T-cell (primary cell): ENCODE measurements around the gene ABHD6. TPM values are rescaled to one million over a fixed set of nuclear protein-coding genes. Genes with fewer than 3 reads are reported as not detected.

Source experiments
- ATAC-seq, 4 experiments: fragments of 200-7000 bp in 3 of 4; fragments of 150-1000 bp in 1 of 4; cut with Tn5 transposase; replicated peaks in 1 of 4; 1 replicate in 3 of 4; 2 replicates in 1 of 4; pipeline ENCODE4 v1.10.0; 2021; ENCODE audit warnings: moderate library complexity in 3 of 4, mild to moderate bottlenecking in 2 of 4, moderate number of reproducible peaks in 1 of 4
- CTCF ChIA-PET, 2 donors: fragments of 300-600 bp; sonication (Branson Sonifier 250); formaldehyde crosslinking; loops; one replicate each; lab custom pipeline; 2022; ENCODE audit warnings: antibody characterized with exemption in 2 of 2; lab: Charles Lee
- POLR2A ChIA-PET, 2 donors: fragments of 300-600 bp; sonication (Branson Sonifier 250); formaldehyde crosslinking; loops; one replicate each; lab custom pipeline; 2022; ENCODE audit warnings: antibody characterized with exemption in 2 of 2; lab: Charles Lee
- DNase-seq, 35 experiments: peaks; one replicate each; pipeline versions ENCODE4 v3.0.0 to v3.0.0-alpha.2; 2013 to 2023
- H3K27ac ChIP-seq: one replicate; pipeline ENCODE4 v1.5.1; 2013; ENCODE audit warnings: low read length
- H3K27me3 ChIP-seq, 2 experiments: replicated peaks in 1 of 2; 1 replicate in 1 of 2; 2 replicates in 1 of 2; pipeline versions ENCODE4 v1.6.1 to v1.7.0; 2013; ENCODE audit warnings: low read length in 1 of 2, mixed read lengths in 1 of 2; ENCODE audit not compliant: control insufficient read depth in 2 of 2, insufficient read depth in 2 of 2; ENCODE audit errors: extremely low read depth in 1 of 2
- H3K36me3 ChIP-seq, 2 donors: 1 replicate in 1 of 2; 2 replicates in 1 of 2; pipeline versions ENCODE4 v1.6.1 to v1.7.0; 2013; ENCODE audit warnings: low read length in 1 of 2; ENCODE audit not compliant: control insufficient read depth in 2 of 2, insufficient read depth in 1 of 2; ENCODE audit errors: extremely low read depth in 1 of 2
- H3K4me1 ChIP-seq, 2 experiments: 1 replicate in 1 of 2; 2 replicates in 1 of 2; pipeline versions ENCODE4 v1.6.1 to v1.7.0; 2013; ENCODE audit warnings: low read length in 2 of 2, mixed read lengths in 1 of 2; ENCODE audit not compliant: insufficient read depth in 2 of 2, control insufficient read depth in 1 of 2; ENCODE audit errors: extremely low read depth in 1 of 2
- H3K4me3 ChIP-seq, 2 donors: 1 replicate in 1 of 2; 2 replicates in 1 of 2; pipeline versions ENCODE4 v1.5.1 to v1.7.0; 2013; ENCODE audit warnings: mild to moderate bottlenecking in 2 of 2, low read length in 1 of 2, moderate library complexity in 1 of 2; ENCODE audit not compliant: control insufficient read depth in 1 of 2; ENCODE audit errors: extremely low read depth in 1 of 2
- H3K9me3 ChIP-seq: 2 replicates; pipeline ENCODE4 v1.7.0; 2013
- H3K27ac Mint-ChIP-seq, 2 donors: one replicate each; pipeline ENCODE4 v1.8.0; 2020 to 2021; ENCODE audit warnings: mild to moderate bottlenecking in 2 of 2, mixed read lengths in 2 of 2
- H3K27me3 Mint-ChIP-seq, 2 donors: one replicate each; pipeline ENCODE4 v1.8.0; 2021 to 2022; ENCODE audit warnings: mixed read lengths in 2 of 2
- H3K36me3 Mint-ChIP-seq: one replicate; pipeline ENCODE4 v1.8.0; 2021; ENCODE audit warnings: mixed read lengths
- H3K4me1 Mint-ChIP-seq, 3 donors: one replicate each; pipeline ENCODE4 v1.8.0; 2020 to 2022; ENCODE audit warnings: mixed read lengths in 3 of 3, mild to moderate bottlenecking in 1 of 3
- H3K4me3 Mint-ChIP-seq, 3 donors: one replicate each; pipeline ENCODE4 v1.8.0; 2020 to 2022; ENCODE audit warnings: mild to moderate bottlenecking in 3 of 3, mixed read lengths in 3 of 3, moderate library complexity in 3 of 3
- H3K9me3 Mint-ChIP-seq, 3 donors: one replicate each; pipeline ENCODE4 v1.8.0; 2020 to 2022; ENCODE audit warnings: mixed read lengths in 3 of 3
- WGBS: methylation state at CpG from one replicate; pipeline ENCODE4 v1.1.5; 2013; ENCODE audit warnings: missing lambda C conversion rate; ENCODE audit not compliant: insufficient coverage; 5-methylcytosine and 5-hydroxymethylcytosine counted together
- total RNA-seq, 35 experiments: library from RNA in 6 of 35; stranded (reverse) in 6 of 35; fragments of 120-200 nt in 1 of 35; gene quantifications; one replicate each; pipeline versions ENCODE4 v1.2.1 to v1.2.4 and lab custom pipeline; 2013 to 2026

Gene ABHD6
- total RNA-seq, 5 donors from 2014 or later (not counting 1 experiment from before 2014, with no cell fraction given), result 3.9 to 7.0 (median 5.5) TPM

GRCh38 chr3:58292866-58293265, 55.3 kb downstream of the ABHD6 start:
- Histone ChIP-seq H3K36me3 (no peaks in the 10 kb centered on the region), H3K4me1 (no peaks in the 10 kb centered on the region), H3K9me3 (no peaks in the 10 kb centered on the region), H3K4me3 (no peak overlapping the region), H3K27me3 (peaks cover 0 to under 1% of the 10 kb centered on the region in 2 experiments), H3K27ac (no peak overlapping the region)
- DNase-seq (no peak), ATAC-seq (no peak)
- Mint-ChIP-seq H3K36me3 (peaks cover 27% of the 10 kb centered on the region), H3K4me3 (no peak overlapping the region), H3K4me1 (no peaks in the 10 kb centered on the region), H3K27me3 (no peaks in the 10 kb centered on the region), H3K27ac (no peak overlapping the region), H3K9me3 (peaks cover 0 to 6% (median 0%) of the 10 kb centered on the region in 3 donors)
- 95% methylated on average over 8 of the region's 10 CpGs for WGBS
- POLR2A ChIA-PET, result no interaction called here
- CTCF ChIA-PET, result no interaction called here

GRCh38 chr3:58293516-58293915, 55.9 kb downstream of the ABHD6 start:
- H3K36me3 ChIP-seq, result no peaks in the 10 kb centered on the region
- DNase-seq (no peak), ATAC-seq (no peak)
- Mint-ChIP-seq H3K4me1 (no peaks in the 10 kb centered on the region), H3K27me3 (peaks cover 5 to 6% of the 10 kb centered on the region in 2 donors), H3K36me3 (peaks cover 21% of the 10 kb centered on the region), H3K27ac (no peak overlapping the region), H3K4me3 (no peak overlapping the region), H3K9me3 (peaks cover 0 to 6% (median 0%) of the 10 kb centered on the region in 3 donors)
- H3K4me3 ChIP-seq, result no peak overlapping the region
- CTCF ChIA-PET, result no interaction called here
- POLR2A ChIA-PET, result interaction anchor here in 1 of 2 donors (0.5 kb wide), 1 partner anchor 1480 kb away, joined by 3 read pairs; no protein-coding TSS in a partner anchor
- peaks cover 0 to 7% of the 10 kb centered on the region in 2 experiments for H3K27me3 ChIP-seq
- no peaks in the 10 kb centered on the region for H3K4me1 ChIP-seq
- no peak overlapping the region for H3K27ac ChIP-seq
- WGBS, result 80% methylated on average over 8 of the region's 9 CpGs
- no peaks in the 10 kb centered on the region for H3K9me3 ChIP-seq

- H3K36me3 Mint-ChIP-seq, result peaks cover 21% of the 10 kb centered on the region
- Histone ChIP-seq H3K4me1 (no peaks in the 10 kb centered on the region), H3K4me3 (no peak overlapping the region), H3K9me3 (no peaks in the 10 kb centered on the region), H3K36me3 (no peaks in the 10 kb centered on the region), H3K27me3 (peaks cover 0 to 30% of the 10 kb centered on the region in 2 experiments), H3K27ac (no peak overlapping the region)
- DNase-seq (no peak), ATAC-seq (no peak)
- 63% methylated on average over 2 of the region's 5 CpGs for WGBS
- ChIA-PET POLR2A (no interaction called here), CTCF (no interaction called here)
- no peak overlapping the region for H3K4me3 Mint-ChIP-seq
- peaks cover 17 to 21% of the 10 kb centered on the region in 2 donors for H3K27me3 Mint-ChIP-seq
- H3K9me3 Mint-ChIP-seq, result peaks cover 0 to 7% (median 0%) of the 10 kb centered on the region in 3 donors
- H3K27ac Mint-ChIP-seq, result no peak overlapping the region
- no peaks in the 10 kb centered on the region for H3K4me1 Mint-ChIP-seq
Observed at GRCh38 chr3:58296269-58296668, 58.7 kb downstream of the ABHD6 start.

GRCh38 chr3:58296843-58297242, 59.3 kb downstream of the ABHD6 start:
- peaks cover 0 to 13% (median 0%) of the 10 kb centered on the region in 3 donors for H3K9me3 Mint-ChIP-seq
- ChIA-PET CTCF (no interaction called here), POLR2A (no interaction called here)
- H3K4me3 ChIP-seq, result no peak overlapping the region
- no peak overlapping the region for H3K27ac ChIP-seq
- no peak overlapping the region for H3K4me3 Mint-ChIP-seq
- no peaks in the 10 kb centered on the region for H3K4me1 Mint-ChIP-seq
- no peak overlapping the region for H3K27ac Mint-ChIP-seq
- no peak for ATAC-seq
- peaks cover 17% of the 10 kb centered on the region for H3K36me3 Mint-ChIP-seq
- no peaks in the 10 kb centered on the region for H3K4me1 ChIP-seq
- 100% methylated on average over 3 of the region's 6 CpGs for WGBS
- H3K27me3 Mint-ChIP-seq, result peaks cover 19 to 25% of the 10 kb centered on the region in 2 donors
- H3K27me3 ChIP-seq, result peaks cover 0 to 31% of the 10 kb centered on the region in 2 experiments
- no peak for DNase-seq
- no peaks in the 10 kb centered on the region for H3K9me3 ChIP-seq
- no peaks in the 10 kb centered on the region for H3K36me3 ChIP-seq

GRCh38 chr3:58298190-58298589, 60.6 kb downstream of the ABHD6 start:
- Histone ChIP-seq H3K27me3 (peaks cover 0 to 32% of the 10 kb centered on the region in 2 experiments), H3K36me3 (no peaks in the 10 kb centered on the region), H3K4me3 (no peak overlapping the region), H3K9me3 (no peaks in the 10 kb centered on the region), H3K4me1 (no peaks in the 10 kb centered on the region), H3K27ac (no peak overlapping the region)
- 67% methylated on average over 1 of the region's 3 CpGs for WGBS
- Mint-ChIP-seq H3K36me3 (peaks cover 10% of the 10 kb centered on the region), H3K4me3 (no peak overlapping the region), H3K4me1 (no peaks in the 10 kb centered on the region), H3K27me3 (peaks cover 28 to 34% of the 10 kb centered on the region in 2 donors), H3K27ac (no peak overlapping the region), H3K9me3 (peaks cover 0 to 14% (median 0%) of the 10 kb centered on the region in 3 donors)
- ChIA-PET POLR2A (no interaction called here), CTCF (interaction anchor here in 1 of 2 donors (0.5 kb wide), 1 partner anchor 27 kb away, joined by 3 read pairs; no protein-coding TSS in a partner anchor)
- DNase-seq (no peak), ATAC-seq (no peak)

GRCh38 chr3:58299075-58299474, 61.5 kb downstream of the ABHD6 start:
- H3K4me3 ChIP-seq, result no peak overlapping the region
- no peak overlapping the region for H3K4me3 Mint-ChIP-seq

More at GRCh38 chr3:58299075-58299474, 61.5 kb downstream of the ABHD6 start:
- Mint-ChIP-seq H3K9me3 (peaks cover 0 to 14% (median 0%) of the 10 kb centered on the region in 3 donors), H3K27me3 (peaks cover 28 to 34% of the 10 kb centered on the region in 2 donors), H3K4me1 (no peaks in the 10 kb centered on the region), H3K27ac (no peak overlapping the region), H3K36me3 (peaks cover 1% of the 10 kb centered on the region)
- ATAC-seq, result no peak
- H3K4me1 ChIP-seq, result no peaks in the 10 kb centered on the region
- no peaks in the 10 kb centered on the region for H3K9me3 ChIP-seq
- POLR2A ChIA-PET, result no interaction called here
- H3K27ac ChIP-seq, result no peak overlapping the region
- H3K36me3 ChIP-seq, result no peaks in the 10 kb centered on the region
- DNase-seq, result no peak
- CTCF ChIA-PET, result interaction anchor here (0.5 to 1.1 kb wide), 2 partner anchors 28 to 111 kb away, joined by 3 to 6 read pairs; no protein-coding TSS in a partner anchor
- peaks cover 0 to 32% of the 10 kb centered on the region in 2 experiments for H3K27me3 ChIP-seq
- WGBS, result no CpG with 5 or more reads among the region's 2 CpGs
